ENCODE measurements around the gene CACNG5.
"Not testable (repeated sequence)": the region's sequence is repeated elsewhere in the genome, so short reads cannot be mapped to it uniquely, and the experiment has no call there.

The CACNG5 gene

DNA sequence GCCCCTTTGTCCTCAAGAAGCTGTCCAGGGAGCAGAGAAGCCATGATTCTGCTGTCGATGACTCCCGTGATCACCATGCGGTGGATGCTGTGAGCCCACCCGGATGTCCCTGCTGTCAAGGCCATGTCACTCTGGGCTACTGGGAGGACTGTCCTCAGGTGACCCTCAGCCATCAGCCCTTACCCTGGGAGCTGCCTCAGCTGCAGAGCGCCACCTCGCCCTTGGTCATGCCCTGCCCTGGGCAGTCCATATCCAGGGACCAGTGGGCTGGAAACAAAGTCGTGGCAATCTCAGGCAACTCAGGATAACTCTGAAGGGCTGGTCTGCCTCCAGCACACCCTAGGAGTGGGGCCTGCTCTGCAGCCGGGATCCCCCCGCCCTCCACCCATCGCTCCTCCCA lies 63.6 kb downstream of the CACNG5 start:
- no peak overlapping the region for H3K27ac ChIP-seq (replicated peaks)

GRCh38 chr17:66900126-66901010 lies 65.5 kb downstream of the CACNG5 start:
- Histone ChIP-seq H3K27me3 (ENCODE audit: insufficient read depth, poor library complexity, severe bottlenecking) (no peaks in the 10 kb centered on the region), H3K4me3 (replicated peaks; ENCODE audit: insufficient read depth, low read length) (no peak overlapping the region), H3K27ac (replicated peaks) (no peak overlapping the region)
- no peak for DNase-seq (ENCODE audit: low read depth in 1 of 2, low spot score in 1 of 2)
- TF ChIP-seq SPI1 (IDR thresholded peaks at IDR 0.05; ENCODE audit: borderline replicate concordance, low read depth) (no peak), REST (IDR thresholded peaks at IDR 0.05; ENCODE audit: insufficient replicate concordance, low read depth) (no peak), GABPA (IDR thresholded peaks at IDR 0.05; ENCODE audit: low read depth) (no peak), POLR2AphosphoS5 (IDR thresholded peaks at IDR 0.05; ENCODE audit: low read depth) (no peak)
- TF ChIP-seq, protein P1, sequence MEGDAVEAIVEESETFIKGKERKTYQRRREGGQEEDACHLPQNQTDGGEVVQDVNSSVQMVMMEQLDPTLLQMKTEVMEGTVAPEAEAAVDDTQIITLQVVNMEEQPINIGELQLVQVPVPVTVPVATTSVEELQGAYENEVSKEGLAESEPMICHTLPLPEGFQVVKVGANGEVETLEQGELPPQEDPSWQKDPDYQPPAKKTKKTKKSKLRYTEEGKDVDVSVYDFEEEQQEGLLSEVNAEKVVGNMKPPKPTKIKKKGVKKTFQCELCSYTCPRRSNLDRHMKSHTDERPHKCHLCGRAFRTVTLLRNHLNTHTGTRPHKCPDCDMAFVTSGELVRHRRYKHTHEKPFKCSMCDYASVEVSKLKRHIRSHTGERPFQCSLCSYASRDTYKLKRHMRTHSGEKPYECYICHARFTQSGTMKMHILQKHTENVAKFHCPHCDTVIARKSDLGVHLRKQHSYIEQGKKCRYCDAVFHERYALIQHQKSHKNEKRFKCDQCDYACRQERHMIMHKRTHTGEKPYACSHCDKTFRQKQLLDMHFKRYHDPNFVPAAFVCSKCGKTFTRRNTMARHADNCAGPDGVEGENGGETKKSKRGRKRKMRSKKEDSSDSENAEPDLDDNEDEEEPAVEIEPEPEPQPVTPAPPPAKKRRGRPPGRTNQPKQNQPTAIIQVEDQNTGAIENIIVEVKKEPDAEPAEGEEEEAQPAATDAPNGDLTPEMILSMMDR (IDR thresholded peaks at IDR 0.05; ENCODE audit: insufficient read depth, low read length): no peak

More for the DNA sequence above, 63.6 kb downstream of the CACNG5 start:
- TF ChIP-seq REST (IDR thresholded peaks at IDR 0.05; ENCODE audit: insufficient replicate concordance, low read depth) (no peak), SPI1 (IDR thresholded peaks at IDR 0.05; ENCODE audit: borderline replicate concordance, low read depth) (no peak)
- DNase-seq (ENCODE audit: low read depth in 1 of 2, low spot score in 1 of 2): no peak
- H3K27me3 ChIP-seq (ENCODE audit: insufficient read depth, poor library complexity, severe bottlenecking): peaks cover 5% of the 10 kb centered on the region
- H3K4me3 ChIP-seq (replicated peaks; ENCODE audit: insufficient read depth, low read length): no peak overlapping the region

- peak; percentile 93 for TF ChIP-seq SPI1 (IDR thresholded peaks at IDR 0.05; ENCODE audit: borderline replicate concordance, low read depth)
- peak in 1 of 2 experiments; percentile 68 for DNase-seq (ENCODE audit: low read depth in 1 of 2, low spot score in 1 of 2)
- not testable (repeated sequence) for H3K4me3 ChIP-seq (replicated peaks; ENCODE audit: insufficient read depth, low read length); H3K27me3 ChIP-seq (ENCODE audit: insufficient read depth, poor library complexity, severe bottlenecking); H3K27ac ChIP-seq (replicated peaks)
Observed at GRCh38 chr17:66903296-66903695, 68.4 kb downstream of the CACNG5 start.

- no peak for DNase-seq (ENCODE audit: low read depth in 1 of 2, low spot score in 1 of 2)
- no peaks in the 10 kb centered on the region for H3K27me3 ChIP-seq (ENCODE audit: insufficient read depth, poor library complexity, severe bottlenecking)
- TF ChIP-seq SPI1 (IDR thresholded peaks at IDR 0.05; ENCODE audit: borderline replicate concordance, low read depth) (no peak), POLR2AphosphoS5 (IDR thresholded peaks at IDR 0.05; ENCODE audit: low read depth) (no peak), REST (IDR thresholded peaks at IDR 0.05; ENCODE audit: insufficient replicate concordance, low read depth) (no peak)
- TF ChIP-seq, protein P1 (IDR thresholded peaks at IDR 0.05; ENCODE audit: insufficient read depth, low read length): no peak
- no peak overlapping the region for H3K27ac ChIP-seq (replicated peaks)
- no peak overlapping the region for H3K4me3 ChIP-seq (replicated peaks; ENCODE audit: insufficient read depth, low read length)
Observed at GRCh38 chr17:66903781-66904180, 68.9 kb downstream of the CACNG5 start.
